GM21423 (cell line): Measurements from ENCODE around the gene GGCX.

ENCODE experiments used
- ATAC-seq: cut with Tn5 transposase; IDR thresholded peaks from one replicate; pipeline ENCODE4 v1.9.1; 2021; ENCODE audit warnings: mild to moderate bottlenecking, moderate library complexity; ENCODE audit not compliant: unreplicated experiment

Gene GGCX

GRCh38 chr2:85542777-85543176 lies 18.5 kb downstream of the GGCX start:
- no peak for ATAC-seq

GRCh38 chr2:85541753-85542457 lies 19.4 kb downstream of the GGCX start:
- ATAC-seq, result no peak

DNA sequence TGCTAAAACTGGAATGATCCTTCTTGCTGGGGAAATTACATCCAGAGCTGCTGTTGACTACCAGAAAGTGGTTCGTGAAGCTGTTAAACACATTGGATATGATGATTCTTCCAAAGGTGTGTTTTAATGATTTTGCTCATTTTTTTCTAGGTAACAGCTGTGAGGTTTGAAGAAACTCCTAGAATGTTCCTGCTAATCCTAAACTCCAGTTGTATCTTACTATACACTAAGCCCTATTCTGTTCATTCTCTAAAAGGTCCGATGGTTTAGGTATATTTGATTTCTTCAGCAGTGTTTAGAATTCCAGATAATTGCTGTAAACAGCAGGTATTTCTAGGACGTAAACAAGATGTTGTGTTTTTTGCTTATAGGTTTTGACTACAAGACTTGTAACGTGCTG lies 20.0 kb downstream of the GGCX start:
- ATAC-seq, result no peak

GRCh38 chr2:85540133-85540648 lies 21.1 kb downstream of the GGCX start:
- no peak for ATAC-seq

DNA sequence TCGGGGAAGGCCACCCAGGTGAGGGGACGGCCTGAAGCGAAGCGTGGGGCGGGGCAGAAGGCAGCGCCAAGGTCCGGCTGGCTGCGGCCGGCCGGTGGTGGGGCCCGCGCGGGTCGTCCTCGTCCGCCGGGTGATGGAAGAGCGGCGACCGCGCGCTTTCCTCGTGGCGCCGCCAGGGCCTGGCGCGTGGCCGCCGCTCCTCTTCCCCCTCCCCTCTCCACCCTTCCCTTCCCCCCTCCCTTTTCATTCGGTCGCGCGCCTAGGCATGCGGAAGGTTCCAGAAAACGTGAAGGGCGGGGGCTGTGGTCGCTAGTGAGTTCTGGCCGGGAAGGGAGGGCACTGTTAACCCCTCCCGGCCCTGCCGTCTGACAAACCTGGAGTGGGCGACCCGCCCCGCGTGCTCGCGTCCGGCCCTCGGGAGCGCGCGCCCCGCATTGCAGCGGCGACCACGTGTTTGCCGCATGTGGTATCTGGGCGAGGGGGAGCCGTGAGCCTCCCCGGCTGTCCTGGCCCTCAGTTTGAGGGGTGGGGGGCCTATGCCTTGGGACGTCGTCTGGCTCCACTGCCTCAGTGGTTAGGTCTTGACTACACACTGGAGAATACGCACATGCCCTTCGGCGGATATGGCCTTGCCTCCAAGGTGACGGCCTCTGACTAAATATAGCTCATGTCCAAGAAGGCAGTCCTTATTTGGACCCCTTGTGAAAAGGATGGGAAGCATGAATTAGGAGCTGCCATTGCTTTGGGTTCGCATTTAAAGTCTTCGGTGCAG lies 21.7 kb downstream of the GGCX start:
- peak; percentile 27 for ATAC-seq

GRCh38 chr2:85538507-85539360 lies 22.6 kb downstream of the GGCX start, which contains the start of gene MAT2A:
MAT2A (plus strand) TSS chr2:85539168; CDS start chr2:85539288, 120 bp downstream.
- peak; percentile 67 for ATAC-seq

DNA sequence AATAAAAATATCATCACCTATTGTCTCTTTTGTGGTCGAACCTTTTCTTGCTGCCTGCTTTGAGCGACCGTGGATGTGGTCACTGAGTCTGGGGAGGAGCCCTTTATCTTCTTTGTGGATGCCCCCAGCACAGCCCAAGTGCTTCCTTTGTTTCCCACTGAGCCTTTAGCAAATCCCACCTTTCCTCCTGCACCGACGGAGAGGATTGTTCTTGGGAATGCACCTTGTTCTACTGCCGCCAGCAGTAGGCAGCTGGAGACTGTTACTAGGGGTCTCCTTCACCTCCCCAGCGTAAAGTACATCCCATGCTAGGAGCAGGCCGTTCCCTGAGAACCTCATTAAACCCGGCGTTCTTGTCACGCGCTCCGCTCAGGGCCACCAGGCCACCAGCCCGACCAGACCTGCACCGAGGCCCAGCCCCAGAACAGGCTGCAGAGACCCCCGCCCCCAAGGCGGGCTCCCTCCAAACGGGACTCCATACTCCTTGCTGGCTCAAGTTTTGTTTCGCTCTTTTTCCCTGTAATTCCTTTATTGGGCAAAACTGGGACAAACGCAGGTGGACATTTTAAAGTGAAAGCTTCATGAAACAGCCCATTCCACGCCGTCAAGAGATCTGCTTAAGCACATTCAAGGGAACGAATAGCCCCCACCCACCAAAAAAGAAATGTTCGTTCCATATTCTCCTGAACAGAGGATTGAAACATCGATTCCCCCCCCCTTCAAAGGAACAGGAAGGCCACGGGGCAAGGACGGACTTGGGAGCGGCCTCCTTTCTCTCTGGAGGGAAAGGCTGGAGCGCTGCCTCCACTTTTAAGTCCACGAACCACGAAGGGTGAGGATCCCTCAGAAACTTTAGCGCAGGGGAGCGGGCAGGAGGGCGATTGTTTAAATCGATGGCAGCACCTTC lies 23.4 kb downstream of the GGCX start:
- no peak for ATAC-seq

DNA sequence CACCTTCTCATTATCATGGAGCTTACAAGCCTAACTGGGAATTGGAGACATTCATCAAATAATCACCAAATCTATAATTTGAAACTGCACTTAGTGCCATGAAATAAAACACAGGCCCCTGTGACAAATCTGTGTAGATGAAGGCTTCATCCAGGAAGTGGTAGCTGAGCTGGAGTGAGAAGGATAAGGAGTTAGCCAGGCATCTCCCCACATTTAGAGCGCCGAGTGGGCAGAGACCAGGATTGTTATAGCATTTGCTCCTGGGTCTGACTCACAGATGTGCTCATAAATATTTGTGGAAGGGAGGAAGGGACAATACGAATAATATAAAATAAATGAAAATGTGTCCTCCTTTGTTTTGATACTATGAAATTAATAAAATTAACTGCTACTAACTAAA lies 24.8 kb downstream of the GGCX start:
- ATAC-seq, result no peak

DNA sequence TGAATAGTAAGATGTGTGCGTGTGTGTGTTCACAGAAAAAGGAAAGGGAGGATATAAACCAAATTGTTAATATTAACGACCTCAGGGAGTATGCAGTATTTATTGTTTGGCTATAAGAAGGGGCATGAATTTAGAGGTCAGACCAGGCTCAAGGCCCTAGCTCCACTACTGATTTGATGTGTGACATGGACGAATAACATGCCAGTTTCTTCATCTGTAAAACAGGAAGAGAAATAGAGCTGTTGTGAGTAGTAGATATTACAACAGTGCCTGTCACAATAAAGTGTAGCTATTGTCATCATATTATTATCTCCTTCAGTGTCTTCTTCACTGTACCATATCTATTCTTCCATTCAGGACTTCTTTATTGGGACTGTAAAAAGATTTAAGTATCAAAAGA lies 26.4 kb downstream of the GGCX start:
- ATAC-seq, result no peak

- ATAC-seq, result no peak
These were observed 27.2 kb downstream of the GGCX start for GRCh38 chr2:85534099-85534498.

- ATAC-seq, result no peak
These were observed 29.7 kb downstream of the GGCX start for GRCh38 chr2:85531589-85531988.

- ATAC-seq, result no peak
These were observed 31.5 kb downstream of the GGCX start for GRCh38 chr2:85529809-85530208.

- ATAC-seq, result no peak
These were observed 32.9 kb downstream of the GGCX start for GRCh38 chr2:85528355-85528754.

DNA sequence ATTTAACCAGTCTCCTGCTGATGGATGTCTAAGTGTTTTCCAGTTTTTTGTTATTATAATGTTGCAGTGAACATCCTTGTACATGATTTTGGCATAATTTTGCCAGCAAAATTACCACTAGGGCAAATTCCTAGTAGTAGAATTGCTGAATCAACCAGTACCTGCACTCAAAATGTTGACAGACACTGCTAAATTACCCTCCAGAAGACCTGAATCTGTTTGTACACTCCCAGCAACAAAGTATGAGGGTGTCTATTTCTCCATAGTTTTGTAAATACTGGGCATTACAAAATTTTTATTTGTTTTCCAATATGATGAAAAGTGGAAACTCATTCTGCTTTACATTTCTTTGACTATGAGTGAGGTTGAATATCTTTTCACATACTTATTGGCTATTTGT lies 33.5 kb downstream of the GGCX start:
- ATAC-seq, result no peak

DNA sequence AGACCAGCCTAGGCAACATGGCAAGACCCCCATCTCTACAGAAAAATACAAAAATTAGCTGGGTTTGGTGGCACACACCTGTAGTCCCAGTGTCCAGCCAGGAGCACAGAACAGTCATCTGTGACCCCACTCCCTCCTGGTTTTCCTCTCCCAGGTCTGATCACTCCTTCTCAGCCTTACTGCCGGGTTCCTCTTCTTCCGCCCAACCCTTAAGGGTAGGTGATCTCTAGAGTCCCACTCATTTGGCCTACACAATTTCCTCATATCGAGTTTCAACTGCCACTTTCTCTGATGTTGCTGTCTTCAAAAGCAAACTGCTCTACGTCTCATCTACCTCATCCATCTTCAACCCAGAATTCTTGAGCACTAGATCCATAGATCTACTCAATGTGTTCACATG lies 35.7 kb downstream of the GGCX start:
- ATAC-seq, result no peak

GRCh38 chr2:85525029-85525428 lies 36.3 kb downstream of the GGCX start:
- ATAC-seq, result no peak

DNA sequence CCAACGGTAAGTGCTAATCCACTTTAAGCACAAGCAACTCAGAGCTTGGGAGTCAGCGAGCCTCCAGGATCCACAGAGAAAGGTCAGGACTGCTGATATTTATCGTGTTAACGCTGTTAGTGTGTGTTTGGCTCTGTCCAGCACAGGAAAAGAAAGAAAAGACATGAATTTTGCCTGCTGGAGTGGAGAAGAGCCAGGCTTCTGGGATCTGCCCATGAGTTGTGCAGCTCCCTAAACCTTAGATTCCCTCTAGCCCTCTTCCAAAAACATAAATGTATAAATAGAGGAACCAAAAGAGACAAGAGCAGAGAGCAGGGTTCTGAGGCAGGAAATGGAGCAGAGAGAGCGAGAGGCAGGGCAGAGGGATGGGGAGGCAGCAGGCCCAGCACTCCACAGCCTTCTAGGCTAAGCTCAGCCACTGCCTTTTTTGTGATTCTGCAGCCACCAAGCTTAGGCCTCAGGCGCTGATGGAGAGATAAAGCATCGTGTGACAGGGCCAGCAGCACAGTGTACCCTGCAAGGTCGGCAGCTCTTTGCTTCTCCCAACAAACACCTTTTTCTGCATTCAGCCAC lies 36.9 kb downstream of the GGCX start:
- no peak for ATAC-seq

GRCh38 chr2:85523903-85524335 lies 37.4 kb downstream of the GGCX start:
- ATAC-seq, result no peak

- no peak for ATAC-seq
These were observed 38.0 kb downstream of the GGCX start for GRCh38 chr2:85523062-85523902.
